HepG2 (cell line): ENCODE data around the gene ZRANB2. TPM values are rescaled to one million over a fixed set of nuclear protein-coding genes. Genes with fewer than 3 reads are reported as not detected.

ENCODE experiments used
- ATAC-seq: fragments of 200-7000 bp; cut with Tn5 transposase; 3 replicates; pipeline ENCODE4 v1.9.1; 2020; ENCODE audit warnings: mild to moderate bottlenecking, moderate library complexity
- Bru-seq: library from RNA; stranded (reverse); fragments of 400-500 nt; gene quantifications from one replicate; lab custom pipeline; 2021; lab: Mats Ljungman, UMichigan
- BruChase-seq, 2 experiments: library from RNA; stranded (reverse); fragments of 400-500 nt; gene quantifications; one replicate each; lab custom pipeline; 2021; lab: Mats Ljungman, UMichigan
- BruUV-seq: library from RNA; stranded (reverse); fragments of 400-500 nt; replicated peaks from 2 replicates; lab custom pipeline; 2021; lab: Mats Ljungman, UMichigan
- CTCF ChIA-PET: fragments of 300-600 bp; formaldehyde crosslinking; extraction: SDS; loops from one replicate; lab custom pipeline; 2021; ENCODE audit warnings: low total read pairs, inconsistent platforms, low intra/inter-chr PET ratio; lab: Yijun Ruan, JAX
- POLR2A ChIA-PET: fragments of 350-600 bp; sonication (Branson Sonifier 250); formaldehyde crosslinking; loops from one replicate; lab custom pipeline; 2020; ENCODE audit warnings: antibody characterized with exemption, inconsistent platforms; lab: Yijun Ruan, JAX
- DNase-seq: peaks from one replicate; pipeline ENCODE4 v3.0.0-alpha.2; 2015; ENCODE audit warnings: low spot score
- FAIRE-seq: peaks from 3 replicates; lab custom pipeline; 2011; peaks lifted over from hg19 to GRCh38; lab: Jason Lieb, UNC
- H2AFZ ChIP-seq: one replicate; pipeline ENCODE4 v1.6.1; 2011; ENCODE audit warnings: low read length, inconsistent platforms
- H3K27ac ChIP-seq: fragments of 300-600 bp; 3 replicates; pipeline ENCODE4 v1.8.0; 2011; ENCODE audit warnings: mixed run types, mild to moderate bottlenecking, mixed read lengths, low read length, inconsistent platforms; ENCODE audit not compliant: insufficient read depth; ENCODE audit errors: extremely low read length
- H3K27me3 ChIP-seq, 2 experiments: fragments of 200-600 bp in 1 of 2; 2 replicates in 1 of 2; 3 replicates in 1 of 2; pipeline versions ENCODE4 v1.6.0 to v1.8.0; 2011; ENCODE audit warnings: low read length in 2 of 2, mild to moderate bottlenecking in 2 of 2, moderate library complexity in 2 of 2, inconsistent platforms in 1 of 2; ENCODE audit not compliant: insufficient read depth in 2 of 2, control insufficient read depth in 1 of 2
- H3K36me3 ChIP-seq, 2 experiments: fragments of 200-600 bp in 1 of 2; replicated peaks in 1 of 2; 2 replicates in 1 of 2; 3 replicates in 1 of 2; pipeline versions ENCODE4 v1.5.1 to v1.8.0; 2011; ENCODE audit warnings: low read length in 2 of 2, inconsistent platforms in 1 of 2; ENCODE audit not compliant: insufficient read depth in 2 of 2, control insufficient read depth in 1 of 2
- H3K4me1 ChIP-seq: 2 replicates; pipeline ENCODE4 v1.5.1; 2012; ENCODE audit warnings: low read length, inconsistent platforms; ENCODE audit not compliant: insufficient read depth
- H3K4me2 ChIP-seq: 2 replicates; pipeline ENCODE4 v1.6.0; 2011; ENCODE audit warnings: low read depth, low read length, inconsistent platforms
- H3K4me3 ChIP-seq, 3 experiments: fragments of 200-600 bp in 1 of 3; sonication (generic), shearing (Covaris generic) in 1 of 3; replicated peaks in 1 of 3; 2 replicates each; pipeline ENCODE4 v1.5.1; 2011 to 2016; ENCODE audit warnings: low read length in 3 of 3, inconsistent platforms in 2 of 3, low read depth in 2 of 3, mild to moderate bottlenecking in 2 of 3, control low read depth in 1 of 3, mixed read lengths in 1 of 3; ENCODE audit not compliant: insufficient read depth in 1 of 3
- H3K79me2 ChIP-seq: one replicate; pipeline ENCODE4 v1.6.1; 2011; ENCODE audit warnings: low read length, inconsistent platforms; ENCODE audit not compliant: insufficient read depth
- H3K9ac ChIP-seq: 2 replicates; pipeline ENCODE4 v1.6.0; 2011; ENCODE audit warnings: mild to moderate bottlenecking, low read depth, low read length, inconsistent platforms; ENCODE audit not compliant: insufficient read depth
- H3K9me3 ChIP-seq: 2 replicates; pipeline ENCODE4 v1.5.1; 2012; ENCODE audit warnings: mild to moderate bottlenecking, low read length
- H4K20me1 ChIP-seq: 2 replicates; pipeline ENCODE4 v1.6.0; 2011; ENCODE audit warnings: inconsistent platforms, mild to moderate bottlenecking, low read length, moderate library complexity; ENCODE audit not compliant: insufficient read depth
- EHMT2 ChIP-seq: fragments of 200-600 bp; sonication (generic); IDR thresholded peaks from 2 replicates; pipeline ENCODE4 v1.7.0; 2017; ENCODE audit warnings: antibody characterized with exemption, low read depth, low read length, borderline replicate concordance
- FOSL2 ChIP-seq: sonication (generic); formaldehyde crosslinking; IDR thresholded peaks from 2 replicates; pipeline ENCODE4 v1.4.0; 2020; ENCODE audit warnings: missing genetic modification reagents
- FOXO1 ChIP-seq: sonication (generic); formaldehyde crosslinking; IDR thresholded peaks from 2 replicates; pipeline ENCODE4 v1.4.0; 2020; ENCODE audit warnings: missing genetic modification reagents
- NCOR1 ChIP-seq: fragments of 200-600 bp; sonication (generic); IDR thresholded peaks from 2 replicates; pipeline ENCODE4 v1.7.0; 2017; ENCODE audit warnings: antibody characterized with exemption, low read length, borderline replicate concordance
- NFE2L2 ChIP-seq: fragments of 150-350 bp; IDR thresholded peaks from 2 replicates; pipeline ENCODE4 v1.6.1; 2014; ENCODE audit warnings: low read length
- ZNF274 ChIP-seq: sonication (generic); formaldehyde crosslinking; IDR thresholded peaks from 2 replicates; pipeline ENCODE4 v1.5.1; 2020; ENCODE audit warnings: mild to moderate bottlenecking, missing genetic modification reagents
- WGBS: methylation state at CpG from one replicate; pipeline ENCODE4 v1.1.6; 2017; ENCODE audit warnings: low lambda C conversion rate; 5-methylcytosine and 5-hydroxymethylcytosine counted together
- in situ Hi-C: cut with HindIII; loops from 2 replicates; pipeline ENCODE4 v1.10.0; 2017; ENCODE audit warnings: low pct_unique_long_range_greater_than_20kb; ENCODE audit not compliant: extremely low pct_ligation_motif_present
- intact Hi-C: fragments of 100-400 bp; cut with micrococcal nuclease; formaldehyde crosslinking; loops from one replicate; pipeline ENCODE4 v1.10.0; 2022; ENCODE audit not compliant: unreplicated experiment
- long read RNA-seq, 2 experiments: library from RNA in 1 of 2; library from polyadenylated mRNA in 1 of 2; stranded (forward) in 1 of 2; unstranded in 1 of 2; transcript quantifications; one replicate each; pipeline ENCODE4 v2.0.0, GENCODE V29; 2019 to 2022
- polyA minus RNA-seq, 3 experiments: library from RNA; depleted of rRNA, polyadenylated mRNA; stranded (reverse); fragments of >200 nt; gene quantifications; 2 replicates each; pipeline ENCODE4 v1.2.3, GENCODE V29; 2011; ENCODE audit warnings: low replicate concordance in 1 of 3
- polyA plus RNA-seq, 8 experiments: library from polyadenylated mRNA; depleted of rRNA in 3 of 8; stranded (reverse) in 7 of 8; unstranded in 1 of 8; fragments of >200 nt; fragmentation: Illumina TruSeq in 4 of 8; extraction: Trizol in 4 of 8; gene quantifications; 2 replicates each; pipeline versions ENCODE4 v1.2.1 to v1.2.3, GENCODE V29; 2011 to 2016; ENCODE audit warnings: low read depth in 4 of 8, missing spikeins in 1 of 8, mixed read lengths in 1 of 8; ENCODE audit not compliant: insufficient read depth in 1 of 8
- total RNA-seq, 5 experiments: library from RNA; depleted of rRNA; stranded (reverse); fragments of >200 nt; fragmentation: Illumina TruSeq; extraction: Trizol; gene quantifications; 2 replicates each; pipeline ENCODE4 v1.2.3, GENCODE V29; 2016; ENCODE audit warnings: low read depth in 1 of 5
- TF ChIP-seq, protein P1 (sequence below): sonication (generic); formaldehyde crosslinking; IDR thresholded peaks from 2 replicates; pipeline ENCODE4 v1.5.1; 2020; ENCODE audit warnings: missing genetic modification reagents, mild to moderate bottlenecking, borderline replicate concordance
- TF ChIP-seq, protein P2 (sequence below): IDR thresholded peaks from 2 replicates; pipeline ENCODE4 v1.4.0; 2020; ENCODE audit warnings: mild to moderate bottlenecking, missing genetic modification reagents

ZRANB2 gene, protein sequence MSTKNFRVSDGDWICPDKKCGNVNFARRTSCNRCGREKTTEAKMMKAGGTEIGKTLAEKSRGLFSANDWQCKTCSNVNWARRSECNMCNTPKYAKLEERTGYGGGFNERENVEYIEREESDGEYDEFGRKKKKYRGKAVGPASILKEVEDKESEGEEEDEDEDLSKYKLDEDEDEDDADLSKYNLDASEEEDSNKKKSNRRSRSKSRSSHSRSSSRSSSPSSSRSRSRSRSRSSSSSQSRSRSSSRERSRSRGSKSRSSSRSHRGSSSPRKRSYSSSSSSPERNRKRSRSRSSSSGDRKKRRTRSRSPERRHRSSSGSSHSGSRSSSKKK
- total RNA-seq (2016; rRNA removed; fragmentation: Illumina TruSeq; extraction: Trizol) (42.8 and 43.0 TPM in 2 replicates), polyA plus RNA-seq (2011; rRNA removed) (41.0 and 45.4 TPM in 2 replicates), polyA minus RNA-seq (2011; rRNA and poly(A)+ RNA removed; ENCODE audit: low replicate concordance) (7.3 and 26.9 TPM in 2 replicates), Bru-seq, nascent RNA (percentile 99 among the genes with signal in this experiment), BruChase-seq, experiment 1, labeled RNA remaining after a 6-hour chase (percentile 87 among the genes with signal in this experiment), BruChase-seq, experiment 2, labeled RNA remaining after a 2-hour chase (percentile 98 among the genes with signal in this experiment)
- 3.3 and 4.7 TPM in 2 replicates for total RNA-seq (2016; cell fraction: cytosol; rRNA removed; fragmentation: Illumina TruSeq; extraction: Trizol; ENCODE audit: low read depth)
- 40.1 and 44.2 TPM in 2 replicates for total RNA-seq (2016; cell fraction: insoluble cytoplasmic fraction; rRNA removed; fragmentation: Illumina TruSeq; extraction: Trizol)
- 7.4 and 9.4 TPM in 2 replicates for total RNA-seq (2016; cell fraction: membrane; rRNA removed; fragmentation: Illumina TruSeq; extraction: Trizol)
- 99.8 and 126 TPM in 2 replicates for total RNA-seq (2016; cell fraction: nucleus; rRNA removed; fragmentation: Illumina TruSeq; extraction: Trizol)
- polyA plus RNA-seq (2011; cell fraction: cytosol; rRNA removed): 7.0 and 10.1 TPM in 2 replicates
- polyA plus RNA-seq (2011; cell fraction: nucleus; rRNA removed): 84.0 and 107 TPM in 2 replicates
- polyA plus RNA-seq (2012): 42.2 and 49.3 TPM in 2 replicates
- polyA plus RNA-seq (2016; cell fraction: cytosol; fragmentation: Illumina TruSeq; extraction: Trizol; ENCODE audit: low read depth): 2.9 and 3.2 TPM in 2 replicates
- 60.2 and 66.7 TPM in 2 replicates for polyA plus RNA-seq (2016; cell fraction: insoluble cytoplasmic fraction; fragmentation: Illumina TruSeq; extraction: Trizol; ENCODE audit: low read depth)
- 5.2 and 5.3 TPM in 2 replicates for polyA plus RNA-seq (2016; cell fraction: membrane; fragmentation: Illumina TruSeq; extraction: Trizol; ENCODE audit: low read depth)
- polyA plus RNA-seq (2016; cell fraction: nucleus; fragmentation: Illumina TruSeq; extraction: Trizol; ENCODE audit: insufficient read depth, low read depth): 194 and 204 TPM in 2 replicates
- 6.8 and 11.9 TPM in 2 replicates for polyA minus RNA-seq (2011; cell fraction: cytosol; rRNA and poly(A)+ RNA removed)
- 134 and 164 TPM in 2 replicates for polyA minus RNA-seq (2011; cell fraction: nucleus; rRNA and poly(A)+ RNA removed)
- long read RNA-seq, experiment 1, transcript ZRANB2-202 (10 exons, 3,078 nt): minor isoform, 11 of 66 reads
- long read RNA-seq, experiment 1, transcript ZRANB2-201 (11 exons, 2,821 nt): major isoform, 18 of 66 reads
- long read RNA-seq, experiment 1, partial matches to known transcripts: 26 of 66 reads
- long read RNA-seq, experiment 1, other reads (novel, unspliced or antisense): 11 of 66 reads
- long read RNA-seq, experiment 2, partial matches to known transcripts: 3 of 26 reads
- long read RNA-seq, experiment 2, other reads (novel, unspliced or antisense): 17 of 26 reads

DNA sequence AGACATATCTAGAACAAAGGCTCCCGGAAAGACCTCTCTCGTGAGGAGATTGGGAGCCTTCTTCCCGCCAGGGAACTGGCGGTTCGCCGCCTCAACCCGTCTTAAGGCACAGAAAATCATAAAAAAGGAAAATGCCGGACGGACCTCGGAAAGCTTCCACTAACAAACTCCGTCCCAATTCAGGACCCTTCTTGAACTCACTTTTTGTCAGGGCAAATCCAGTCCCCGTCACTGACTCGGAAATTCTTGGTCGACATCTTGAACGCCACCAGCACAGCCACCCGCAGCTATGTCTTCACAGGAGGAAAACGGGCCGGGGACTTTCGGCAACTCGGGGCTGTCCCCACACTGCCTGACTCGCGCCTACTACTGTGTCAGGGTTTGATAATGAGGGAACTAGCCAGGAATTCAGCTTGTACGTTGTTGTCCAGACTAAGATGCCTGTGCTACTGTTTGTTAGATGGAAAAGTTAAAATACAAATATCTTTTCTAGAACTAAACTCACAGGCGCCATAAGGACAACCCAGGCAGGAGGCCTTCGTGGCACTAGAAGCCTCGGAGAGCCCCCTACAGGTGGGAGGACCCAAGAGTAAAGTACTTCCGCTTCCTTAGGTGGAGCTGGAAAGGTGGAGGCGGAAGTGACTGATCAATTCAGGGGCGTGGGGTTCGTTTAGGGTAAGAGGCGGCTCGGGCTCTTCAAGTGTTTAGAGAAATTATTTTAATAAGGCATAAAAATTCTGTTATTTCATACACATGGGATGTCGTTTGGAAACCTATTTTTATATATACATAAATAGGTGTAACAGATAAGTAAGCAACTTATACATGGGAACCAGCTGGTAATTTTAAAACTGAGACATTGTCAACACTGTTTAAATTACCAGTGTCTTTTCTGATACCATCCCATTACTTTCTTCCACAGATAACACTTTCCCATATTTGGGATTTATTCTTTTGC is at the start of gene ZRANB2:
Gene ZRANB2 (minus strand): TSS at position 297 of the 958 bp plus-strand sequence. CDS start 40 bp downstream, at position 257.
- peak; percentile 98 for FAIRE-seq
- TF ChIP-seq, protein P1, sequence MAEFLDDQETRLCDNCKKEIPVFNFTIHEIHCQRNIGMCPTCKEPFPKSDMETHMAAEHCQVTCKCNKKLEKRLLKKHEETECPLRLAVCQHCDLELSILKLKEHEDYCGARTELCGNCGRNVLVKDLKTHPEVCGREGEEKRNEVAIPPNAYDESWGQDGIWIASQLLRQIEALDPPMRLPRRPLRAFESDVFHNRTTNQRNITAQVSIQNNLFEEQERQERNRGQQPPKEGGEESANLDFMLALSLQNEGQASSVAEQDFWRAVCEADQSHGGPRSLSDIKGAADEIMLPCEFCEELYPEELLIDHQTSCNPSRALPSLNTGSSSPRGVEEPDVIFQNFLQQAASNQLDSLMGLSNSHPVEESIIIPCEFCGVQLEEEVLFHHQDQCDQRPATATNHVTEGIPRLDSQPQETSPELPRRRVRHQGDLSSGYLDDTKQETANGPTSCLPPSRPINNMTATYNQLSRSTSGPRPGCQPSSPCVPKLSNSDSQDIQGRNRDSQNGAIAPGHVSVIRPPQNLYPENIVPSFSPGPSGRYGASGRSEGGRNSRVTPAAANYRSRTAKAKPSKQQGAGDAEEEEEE (CRISPR knock-in tag): no peak
- peak; percentile 71; the same call in 1 of the 2 replicates for TF ChIP-seq EHMT2
- no peak for TF ChIP-seq NFE2L2
- no peak for TF ChIP-seq FOXO1 (CRISPR knock-in tag)
- TF ChIP-seq, protein P2, sequence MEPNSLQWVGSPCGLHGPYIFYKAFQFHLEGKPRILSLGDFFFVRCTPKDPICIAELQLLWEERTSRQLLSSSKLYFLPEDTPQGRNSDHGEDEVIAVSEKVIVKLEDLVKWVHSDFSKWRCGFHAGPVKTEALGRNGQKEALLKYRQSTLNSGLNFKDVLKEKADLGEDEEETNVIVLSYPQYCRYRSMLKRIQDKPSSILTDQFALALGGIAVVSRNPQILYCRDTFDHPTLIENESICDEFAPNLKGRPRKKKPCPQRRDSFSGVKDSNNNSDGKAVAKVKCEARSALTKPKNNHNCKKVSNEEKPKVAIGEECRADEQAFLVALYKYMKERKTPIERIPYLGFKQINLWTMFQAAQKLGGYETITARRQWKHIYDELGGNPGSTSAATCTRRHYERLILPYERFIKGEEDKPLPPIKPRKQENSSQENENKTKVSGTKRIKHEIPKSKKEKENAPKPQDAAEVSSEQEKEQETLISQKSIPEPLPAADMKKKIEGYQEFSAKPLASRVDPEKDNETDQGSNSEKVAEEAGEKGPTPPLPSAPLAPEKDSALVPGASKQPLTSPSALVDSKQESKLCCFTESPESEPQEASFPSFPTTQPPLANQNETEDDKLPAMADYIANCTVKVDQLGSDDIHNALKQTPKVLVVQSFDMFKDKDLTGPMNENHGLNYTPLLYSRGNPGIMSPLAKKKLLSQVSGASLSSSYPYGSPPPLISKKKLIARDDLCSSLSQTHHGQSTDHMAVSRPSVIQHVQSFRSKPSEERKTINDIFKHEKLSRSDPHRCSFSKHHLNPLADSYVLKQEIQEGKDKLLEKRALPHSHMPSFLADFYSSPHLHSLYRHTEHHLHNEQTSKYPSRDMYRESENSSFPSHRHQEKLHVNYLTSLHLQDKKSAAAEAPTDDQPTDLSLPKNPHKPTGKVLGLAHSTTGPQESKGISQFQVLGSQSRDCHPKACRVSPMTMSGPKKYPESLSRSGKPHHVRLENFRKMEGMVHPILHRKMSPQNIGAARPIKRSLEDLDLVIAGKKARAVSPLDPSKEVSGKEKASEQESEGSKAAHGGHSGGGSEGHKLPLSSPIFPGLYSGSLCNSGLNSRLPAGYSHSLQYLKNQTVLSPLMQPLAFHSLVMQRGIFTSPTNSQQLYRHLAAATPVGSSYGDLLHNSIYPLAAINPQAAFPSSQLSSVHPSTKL (CRISPR knock-in tag): peak; percentile 47; the same call in 1 of the 2 replicates
- peak; percentile 47; the same call in 1 of the 2 replicates for TF ChIP-seq NCOR1
- TF ChIP-seq ZNF274 (CRISPR knock-in tag): no peak; the same call in 1 of the 2 replicates
- 0 out of 2 replicates have a peak, but pooled peaks have one; percentile 10 for TF ChIP-seq FOSL2

More for the DNA sequence above, at the start of gene ZRANB2:
- peaks cover 28% of the 10 kb centered on the region for H3K4me1 ChIP-seq
- H2AFZ ChIP-seq: peak within 1 kb of the TSS; percentile 95
- peak; percentile 98 for DNase-seq
- in situ Hi-C loops: loop anchor here (10.0 to 25.0 kb wide), 2 partner anchors 876 to 956 kb away; partner anchors contain the start of gene LRRC40
- peak within 1 kb of the TSS; percentile 98 for H3K27ac ChIP-seq
- peaks cover 0 to 4% of the 10 kb centered on the region in 2 experiments; a peak in 1 of 5 replicates for H3K27me3 ChIP-seq
- peak; percentile 99 for ATAC-seq
- ChIA-PET CTCF (no interaction called here), POLR2A (interaction anchor here (0.6 to 1.5 kb wide), 7 partner anchors 14 to 876 kb away, joined by 3 to 6 read pairs (median 3); partner anchors contain the start of genes ANKRD13C, CTH and LRRC40)
- H3K4me2 ChIP-seq: peak within 1 kb of the TSS; percentile 88
- H3K36me3 ChIP-seq: peaks cover 3 to 22% of the 10 kb centered on the region in 2 experiments; a peak in 3 of 5 replicates
- H3K9me3 ChIP-seq: no peaks in the 10 kb centered on the region
- WGBS: under 1% methylated on average over 25 of the region's 33 CpGs
- no TSS peak for BruUV-seq
- H4K20me1 ChIP-seq: peaks cover 20% of the 10 kb centered on the region
- intact Hi-C loops: loop anchor here (5.0 to 10.0 kb wide), 2 partner anchors 874 to 1404 kb away; partner anchors contain the start of gene LRRC40
- peak within 1 kb of the TSS; percentile 100 for H3K9ac ChIP-seq
- peak within 1 kb of the TSS; percentile 93 to 99 (median 97) for H3K4me3 ChIP-seq
- H3K79me2 ChIP-seq: peaks cover 40% of the 10 kb centered on the region
